Memory B cell (primary cell): ENCODE data around the gene RALB.

Experiments
- ATAC-seq: fragments of 150-1000 bp; cut with Tn5 transposase; 2 replicates; pipeline ENCODE4 v1.10.0; 2021; ENCODE audit warnings: low read depth, mild to moderate bottlenecking, moderate library complexity
- DNase-seq, 2 donors: peaks; one replicate each; pipeline ENCODE4 v3.0.0; 2022; ENCODE audit warnings: low spot score in 2 of 2
- H3K27ac Mint-ChIP-seq: one replicate; pipeline ENCODE4 v1.8.0; 2022; ENCODE audit warnings: mild to moderate bottlenecking, moderate library complexity, mixed read lengths
- H3K27me3 Mint-ChIP-seq: one replicate; pipeline ENCODE4 v1.8.0; 2022; ENCODE audit warnings: mixed read lengths
- H3K36me3 Mint-ChIP-seq: one replicate; pipeline ENCODE4 v1.8.0; 2022; ENCODE audit warnings: mild to moderate bottlenecking, mixed read lengths
- H3K4me1 Mint-ChIP-seq: one replicate; pipeline ENCODE4 v1.8.0; 2022; ENCODE audit warnings: mixed read lengths
- H3K4me3 Mint-ChIP-seq: one replicate; pipeline ENCODE4 v1.8.0; 2022; ENCODE audit warnings: mild to moderate bottlenecking, moderate library complexity, mixed read lengths
- H3K9me3 Mint-ChIP-seq: one replicate; pipeline ENCODE4 v1.8.0; 2022; ENCODE audit warnings: mixed read lengths

RALB gene, protein sequence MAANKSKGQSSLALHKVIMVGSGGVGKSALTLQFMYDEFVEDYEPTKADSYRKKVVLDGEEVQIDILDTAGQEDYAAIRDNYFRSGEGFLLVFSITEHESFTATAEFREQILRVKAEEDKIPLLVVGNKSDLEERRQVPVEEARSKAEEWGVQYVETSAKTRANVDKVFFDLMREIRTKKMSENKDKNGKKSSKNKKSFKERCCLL

DNA sequence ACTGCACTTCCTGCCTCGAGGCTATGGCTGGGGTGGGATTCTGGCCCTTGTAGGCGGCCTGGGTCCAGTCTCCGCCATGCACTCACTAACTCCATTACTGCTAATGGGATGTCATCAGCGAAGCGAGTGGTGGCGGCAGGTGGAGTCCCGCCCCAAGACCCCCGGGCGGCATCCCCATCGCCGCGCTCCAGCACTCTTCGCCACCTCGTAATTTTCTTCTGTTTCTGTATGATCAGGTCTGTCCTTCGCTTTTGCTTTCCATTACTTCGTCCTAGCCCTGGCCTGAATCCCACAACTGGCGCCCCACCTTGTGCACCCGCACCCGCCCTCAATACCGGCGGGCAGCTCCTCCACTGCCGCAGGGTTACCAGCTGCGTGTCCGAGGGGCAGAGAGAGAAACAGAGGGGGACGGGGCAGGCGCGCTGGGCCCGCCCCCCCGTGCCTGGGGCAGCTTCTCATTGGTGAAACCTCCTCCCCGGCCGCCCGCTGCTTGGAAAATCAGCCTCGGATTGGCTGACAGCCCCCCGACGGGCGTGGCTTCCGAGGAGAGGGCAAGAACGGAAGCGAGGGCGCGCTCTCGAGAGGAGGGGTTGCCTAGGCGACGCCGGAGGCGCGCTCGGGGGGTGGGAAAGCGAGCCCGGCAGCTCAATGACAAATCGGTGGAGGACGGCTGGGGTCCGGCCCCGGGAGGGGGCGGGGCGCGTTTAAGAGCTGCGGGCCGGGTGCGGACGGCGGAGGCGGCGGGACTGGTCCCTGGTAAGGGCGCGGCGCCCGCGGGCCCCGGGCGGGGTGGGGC is at the start of gene RALB:
RALB (plus strand) TSS at position 628 of the 796 bp plus-strand sequence. CDS start 25,813 bp downstream, outside the sequence.
- peak; percentile 91 for ATAC-seq

DNA sequence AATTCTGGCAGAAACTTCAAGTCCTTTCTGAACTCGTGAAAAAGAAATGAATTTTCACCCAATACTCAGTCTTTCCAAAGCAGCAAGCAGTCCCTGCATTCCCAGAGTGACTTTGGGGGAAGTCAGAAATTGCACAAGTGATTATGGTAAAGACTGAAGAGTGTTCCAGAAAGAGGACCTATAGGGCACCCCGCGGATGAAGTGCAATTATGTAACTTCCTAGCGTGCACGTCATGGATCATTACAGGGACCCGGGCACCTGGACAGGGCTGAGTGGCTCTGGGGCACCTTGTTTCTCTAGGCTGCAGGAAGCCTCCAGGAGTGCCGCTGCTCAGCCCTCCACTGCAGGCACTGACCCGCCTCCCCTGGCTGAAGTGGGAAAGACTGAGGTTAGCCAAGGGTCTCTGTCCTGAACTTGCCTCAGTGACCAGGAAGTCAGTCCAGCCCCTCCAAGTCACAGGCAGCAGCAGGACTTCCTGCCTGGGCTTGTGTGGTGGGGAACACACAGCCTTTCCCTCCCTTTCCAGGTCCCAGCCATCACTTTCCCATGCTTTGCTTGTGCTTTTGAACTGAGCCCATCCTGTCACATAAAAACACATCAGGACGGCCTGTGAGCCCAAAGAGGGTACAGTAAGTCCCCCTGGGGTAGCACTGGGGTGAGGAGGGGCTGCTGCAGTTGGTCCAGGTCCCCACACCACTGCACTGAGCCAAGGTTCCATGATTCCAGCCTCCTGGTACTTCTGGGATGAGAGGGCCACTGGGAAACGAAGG is 49.2 kb upstream of the RALB start:
- Mint-ChIP-seq H3K9me3 (peaks cover 2% of the 10 kb centered on the region), H3K27me3 (no peaks in the 10 kb centered on the region), H3K27ac (no peak overlapping the region), H3K36me3 (peaks cover 2% of the 10 kb centered on the region), H3K4me3 (no peak overlapping the region), H3K4me1 (no peaks in the 10 kb centered on the region)
- ATAC-seq, result no peak
- no peak for DNase-seq

More for the DNA sequence above, at the start of gene RALB:
- peak within 1 kb of the TSS; percentile 98 for H3K4me3 Mint-ChIP-seq
- H3K27me3 Mint-ChIP-seq, result peaks cover 2% of the 10 kb centered on the region
- H3K9me3 Mint-ChIP-seq, result no peaks in the 10 kb centered on the region
- peaks cover 39% of the 10 kb centered on the region for H3K4me1 Mint-ChIP-seq
- DNase-seq, result peak; percentile 95 to 97
- H3K36me3 Mint-ChIP-seq, result peaks cover 4% of the 10 kb centered on the region
- H3K27ac Mint-ChIP-seq, result peak within 1 kb of the TSS; percentile 95

DNA sequence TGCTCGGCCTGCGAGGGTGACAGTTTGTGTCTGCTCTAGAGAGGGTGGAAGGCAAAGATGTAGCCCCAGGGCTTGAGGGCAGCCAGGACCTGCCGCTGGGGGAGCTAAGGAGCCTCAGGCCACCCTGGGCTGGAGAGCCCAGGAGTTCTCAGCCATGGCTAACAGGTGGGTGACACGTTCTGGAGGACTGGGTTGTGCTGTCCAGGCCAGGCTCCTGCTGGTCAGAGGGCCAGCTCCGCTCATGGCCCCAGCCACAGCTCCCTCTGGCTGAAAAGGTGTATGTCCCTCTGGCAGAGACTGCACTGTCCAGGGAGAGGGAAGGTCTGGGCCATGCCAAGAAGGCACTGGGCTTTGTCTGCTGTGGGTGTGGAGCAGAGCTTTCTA is 48.6 kb upstream of the RALB start:
- Mint-ChIP-seq H3K27ac (no peak overlapping the region), H3K27me3 (no peaks in the 10 kb centered on the region), H3K4me1 (no peaks in the 10 kb centered on the region), H3K36me3 (no peaks in the 10 kb centered on the region), H3K4me3 (no peak overlapping the region), H3K9me3 (no peaks in the 10 kb centered on the region)
- DNase-seq, result no peak
- ATAC-seq, result no peak

DNA sequence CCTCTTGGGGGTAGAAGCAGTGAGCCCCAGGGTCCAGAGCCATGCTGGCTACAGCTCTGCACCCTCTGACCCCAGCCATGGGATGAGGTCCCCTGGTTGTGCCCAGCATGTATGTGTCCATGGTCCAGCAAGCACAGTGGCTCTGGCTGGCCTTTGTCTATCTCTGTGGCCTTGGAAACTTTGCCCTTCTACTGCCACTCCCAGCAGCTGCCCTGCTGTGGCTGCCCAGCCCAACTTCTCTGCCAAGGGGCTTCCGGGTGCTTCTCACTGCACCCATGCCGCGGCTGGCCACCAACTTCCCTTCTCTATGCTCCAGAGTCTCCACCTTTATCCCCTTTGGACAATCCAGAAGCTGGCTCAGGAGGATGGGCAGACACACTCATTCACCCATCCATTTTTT is 48.2 kb upstream of the RALB start:
- Mint-ChIP-seq H3K4me3 (no peak overlapping the region), H3K36me3 (no peaks in the 10 kb centered on the region), H3K9me3 (no peaks in the 10 kb centered on the region), H3K27ac (no peak overlapping the region), H3K27me3 (no peaks in the 10 kb centered on the region), H3K4me1 (no peaks in the 10 kb centered on the region)
- DNase-seq (no peak), ATAC-seq (no peak)

DNA sequence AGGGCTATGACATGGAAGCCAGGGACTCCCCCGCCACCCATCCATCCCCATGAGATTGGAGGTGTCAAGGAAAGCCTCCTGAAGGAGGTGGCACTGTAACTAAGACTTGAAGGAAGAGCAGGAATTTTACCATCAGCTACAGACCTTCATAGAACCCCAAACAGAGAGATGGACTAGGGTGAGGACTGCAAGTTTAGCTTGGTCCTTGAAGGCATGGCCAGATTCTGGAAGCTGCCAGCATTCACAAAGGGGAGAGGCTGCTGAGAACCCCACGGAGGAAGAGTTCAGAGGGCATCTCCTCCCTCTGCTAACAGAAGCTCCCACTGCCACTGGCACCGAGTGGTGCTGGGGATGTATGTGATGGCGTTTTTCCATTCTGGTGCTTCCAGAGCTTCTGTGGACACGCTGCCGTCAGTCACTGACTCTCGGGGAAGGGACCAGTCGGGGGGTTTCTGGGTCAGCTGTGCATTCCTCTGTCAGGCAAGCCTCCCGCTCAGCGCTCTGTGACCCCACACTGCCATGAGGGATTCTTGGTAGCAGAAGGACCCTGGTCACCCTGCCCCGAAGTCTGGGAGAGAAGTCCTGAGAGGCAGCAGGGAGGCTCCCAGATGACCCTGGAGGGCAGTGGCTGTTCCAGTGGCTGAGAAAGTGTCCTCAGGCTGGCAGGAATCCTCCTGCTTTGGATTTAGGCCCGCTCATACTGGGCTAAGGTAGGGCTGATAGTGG is 47.5 kb upstream of the RALB start:
- DNase-seq, result no peak
- Mint-ChIP-seq H3K4me1 (peaks cover 4% of the 10 kb centered on the region), H3K9me3 (no peaks in the 10 kb centered on the region), H3K4me3 (no peak overlapping the region), H3K36me3 (no peaks in the 10 kb centered on the region), H3K27ac (peak overlapping the region; percentile 33), H3K27me3 (no peaks in the 10 kb centered on the region)
- no peak for ATAC-seq

DNA sequence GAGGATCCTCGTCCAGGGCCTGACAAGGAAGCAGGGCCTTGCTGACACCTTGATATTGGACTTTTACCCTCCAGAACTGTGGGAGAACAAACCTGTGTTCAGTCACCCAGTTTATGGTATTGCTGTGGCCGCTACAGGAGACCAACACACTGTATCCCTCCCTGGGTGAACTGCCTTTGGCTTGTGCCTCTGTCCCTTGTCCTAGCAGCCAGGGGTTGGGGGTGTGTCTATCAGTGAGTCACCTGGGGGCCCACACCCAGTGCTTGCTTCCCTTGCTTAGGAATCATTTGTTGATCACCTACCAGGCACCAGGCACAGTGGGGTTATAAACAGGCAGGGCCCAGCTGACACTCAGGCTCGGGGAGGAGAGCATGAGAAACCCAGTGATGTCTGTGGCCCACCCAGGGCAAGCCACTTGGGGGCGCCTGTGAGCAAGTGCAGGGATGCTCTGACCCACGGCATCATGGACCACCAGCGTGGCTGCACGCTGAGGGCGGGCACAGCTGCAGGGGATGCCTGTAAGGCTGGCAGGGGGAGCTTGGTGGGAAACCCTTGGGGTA is 46.5 kb upstream of the RALB start:
- H3K27ac Mint-ChIP-seq, result peak overlapping the region; percentile 33
- DNase-seq (no peak), ATAC-seq (peak; percentile 35)
- H3K4me3 Mint-ChIP-seq, result no peak overlapping the region
- no peaks in the 10 kb centered on the region for H3K27me3 Mint-ChIP-seq
- peaks cover 4% of the 10 kb centered on the region for H3K4me1 Mint-ChIP-seq
- H3K36me3 Mint-ChIP-seq, result no peaks in the 10 kb centered on the region
- no peaks in the 10 kb centered on the region for H3K9me3 Mint-ChIP-seq

DNA sequence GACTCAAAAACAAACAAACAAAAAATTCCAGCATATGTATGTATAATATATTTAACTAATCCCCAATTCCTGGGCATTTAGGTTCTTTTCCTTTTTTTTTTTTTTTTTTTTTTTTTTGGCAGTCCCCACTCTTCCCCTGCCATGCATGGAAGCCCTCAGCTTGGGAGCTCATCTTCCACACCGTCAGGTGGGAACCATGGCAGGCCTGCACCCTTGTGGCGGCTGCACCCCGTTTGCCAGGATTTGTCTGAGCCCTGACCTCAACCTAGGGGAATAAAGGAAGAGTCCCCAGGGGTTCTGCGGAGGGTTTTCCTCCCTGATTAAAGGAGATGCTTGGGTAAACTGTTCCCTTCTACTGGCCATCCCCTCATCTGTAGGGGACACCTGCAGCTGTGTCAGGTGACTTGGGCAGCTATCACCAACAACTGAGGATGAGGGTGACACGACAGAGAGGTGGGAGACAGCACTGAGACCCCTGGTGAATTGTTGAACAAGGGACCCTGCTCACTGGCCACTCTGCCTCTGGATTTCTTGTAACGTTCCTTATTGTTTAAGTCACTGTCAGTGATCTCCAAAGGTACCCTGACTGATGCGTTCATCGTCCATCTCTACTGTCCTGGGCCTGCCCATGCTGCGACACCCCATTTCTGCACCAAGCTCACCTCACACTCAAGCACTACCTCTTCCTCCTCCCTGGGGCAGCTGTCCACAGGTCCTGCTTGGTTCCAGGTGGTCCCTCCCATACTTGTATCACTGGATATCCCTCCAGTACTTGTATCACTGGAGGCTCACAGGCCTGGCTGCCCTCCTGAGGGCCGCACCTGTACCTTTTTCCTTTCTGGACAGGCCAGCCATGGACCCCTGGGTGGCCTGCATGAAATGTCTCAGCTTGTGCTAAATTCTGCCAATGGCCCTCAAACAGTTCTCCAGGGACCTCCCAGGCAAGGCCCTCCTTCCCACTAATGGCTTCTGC is 44.0 kb upstream of the RALB start:
- ATAC-seq (no peak), DNase-seq (no peak)
- Mint-ChIP-seq H3K36me3 (no peaks in the 10 kb centered on the region), H3K9me3 (no peaks in the 10 kb centered on the region), H3K27me3 (no peaks in the 10 kb centered on the region), H3K4me1 (peaks cover 4% of the 10 kb centered on the region), H3K4me3 (no peak overlapping the region), H3K27ac (peak overlapping the region; percentile 24)

DNA sequence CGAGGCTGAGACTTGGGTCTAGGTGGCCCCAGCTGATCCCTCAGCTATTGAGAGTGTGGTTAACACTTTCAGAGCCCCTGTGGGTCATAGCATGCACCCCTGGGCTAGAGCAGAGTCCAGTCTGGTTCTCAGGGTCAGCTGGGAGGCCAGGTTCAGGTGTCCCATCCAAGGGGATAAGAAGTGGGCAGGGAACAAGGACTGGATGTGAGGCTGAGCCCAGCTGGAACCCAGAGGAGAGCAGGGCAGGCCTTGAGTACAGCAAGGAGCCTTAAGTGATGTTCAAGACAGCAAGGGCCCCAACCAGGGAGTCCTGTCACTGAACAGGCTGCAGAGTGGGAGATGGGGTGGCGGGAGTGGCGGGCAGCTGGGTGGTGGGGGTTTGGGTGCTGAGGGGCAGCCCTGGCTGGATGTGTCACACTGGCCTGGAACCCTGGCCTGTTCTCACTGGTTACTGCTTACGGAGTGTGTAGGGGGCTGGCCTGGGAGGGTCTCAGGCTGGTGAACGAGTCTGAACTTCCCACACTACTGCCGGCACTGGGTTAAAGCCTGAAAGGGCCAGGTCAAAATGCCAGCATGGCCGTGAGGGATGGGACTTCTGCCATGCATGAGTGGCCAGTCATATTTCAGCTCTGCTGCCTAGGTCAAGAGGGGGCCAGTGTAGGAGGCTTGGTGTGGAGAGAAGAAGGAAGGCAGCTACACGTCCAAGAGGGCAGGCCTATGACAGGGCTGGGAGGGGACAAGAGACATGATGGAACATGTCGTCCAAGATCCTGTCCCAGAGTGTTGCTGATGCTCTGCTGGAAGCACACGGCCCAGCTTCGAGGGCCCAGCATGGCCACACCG is 43.0 kb upstream of the RALB start:
- Mint-ChIP-seq H3K27me3 (no peaks in the 10 kb centered on the region), H3K9me3 (no peaks in the 10 kb centered on the region), H3K4me1 (peaks cover 4% of the 10 kb centered on the region), H3K36me3 (no peaks in the 10 kb centered on the region), H3K27ac (peak overlapping the region; percentile 24), H3K4me3 (no peak overlapping the region)
- no peak for DNase-seq
- ATAC-seq, result no peak

DNA sequence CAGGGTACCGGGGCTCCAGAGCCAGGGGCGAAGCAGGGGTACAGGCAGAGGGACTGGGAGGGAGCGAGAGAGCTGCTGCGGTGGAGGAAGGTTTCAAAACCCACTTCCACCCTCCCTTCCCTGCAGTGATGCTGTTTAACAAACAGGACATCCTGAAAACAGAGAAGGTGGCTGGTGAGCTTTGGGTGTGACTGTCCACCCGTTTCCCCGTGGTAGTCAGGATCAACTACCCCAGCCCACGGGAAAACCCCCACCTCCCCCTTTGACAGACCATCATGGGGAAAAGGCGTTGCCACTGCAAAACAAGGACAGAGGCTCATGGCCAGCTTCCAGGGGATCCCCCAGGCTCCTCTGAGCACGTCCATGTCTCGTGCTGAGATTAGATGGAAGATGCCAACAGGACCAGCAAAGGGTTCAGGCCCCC is 42.4 kb upstream of the RALB start:
- H3K9me3 Mint-ChIP-seq, result no peaks in the 10 kb centered on the region
- no peak overlapping the region for H3K4me3 Mint-ChIP-seq
- no peaks in the 10 kb centered on the region for H3K27me3 Mint-ChIP-seq
- ATAC-seq (no peak), DNase-seq (no peak)
- no peaks in the 10 kb centered on the region for H3K36me3 Mint-ChIP-seq
- H3K4me1 Mint-ChIP-seq, result peaks cover 4% of the 10 kb centered on the region
- no peak overlapping the region for H3K27ac Mint-ChIP-seq

DNA sequence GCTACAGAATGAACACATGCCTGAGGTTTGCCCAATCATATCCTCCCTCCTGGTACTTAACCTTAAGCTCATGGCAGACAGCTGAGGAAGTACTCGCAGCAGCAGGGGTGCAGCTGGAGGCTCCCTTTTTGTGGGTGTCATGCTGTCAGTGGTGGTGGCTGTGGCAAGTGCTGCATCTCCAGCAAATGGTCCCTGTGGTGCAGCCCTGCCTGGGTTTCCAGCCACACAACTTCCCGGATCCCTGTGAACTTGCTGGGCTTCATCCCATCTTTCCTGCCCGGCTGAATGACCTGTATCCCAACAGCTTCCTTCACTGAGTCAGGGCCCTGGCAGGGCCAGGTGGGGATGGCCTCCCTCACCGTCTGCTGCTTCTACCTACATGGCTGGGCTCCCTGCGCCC is 34.5 kb upstream of the RALB start:
- H3K36me3 Mint-ChIP-seq, result peaks cover 19% of the 10 kb centered on the region
- no peak overlapping the region for H3K4me3 Mint-ChIP-seq
- DNase-seq (no peak), ATAC-seq (no peak)
- peaks cover 29% of the 10 kb centered on the region for H3K4me1 Mint-ChIP-seq
- peaks cover 2% of the 10 kb centered on the region for H3K9me3 Mint-ChIP-seq
- H3K27me3 Mint-ChIP-seq, result no peaks in the 10 kb centered on the region
- no peak overlapping the region for H3K27ac Mint-ChIP-seq

DNA sequence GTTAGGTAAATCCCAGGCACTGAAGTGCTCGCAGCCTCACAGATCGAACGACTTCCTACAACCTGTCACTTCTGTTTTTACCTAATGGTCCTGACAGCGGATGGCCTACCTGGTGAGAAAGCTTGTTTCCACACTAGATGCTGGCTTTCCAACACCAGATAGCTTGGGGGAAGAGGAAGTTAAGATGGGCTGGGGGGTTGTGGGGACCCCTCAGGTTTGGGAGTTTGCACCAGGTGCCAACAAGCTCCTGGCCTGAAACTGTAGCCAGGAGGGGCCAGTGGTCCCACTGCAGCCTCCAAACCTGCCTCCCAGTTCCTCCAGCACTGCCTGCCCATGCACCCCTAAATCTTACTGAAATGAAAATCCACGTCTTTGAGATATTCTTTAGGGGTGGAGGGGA is 33.4 kb upstream of the RALB start:
- DNase-seq (no peak), ATAC-seq (no peak)
- Mint-ChIP-seq H3K4me1 (peaks cover 34% of the 10 kb centered on the region), H3K27me3 (no peaks in the 10 kb centered on the region), H3K27ac (no peak overlapping the region), H3K9me3 (peaks cover 2% of the 10 kb centered on the region), H3K36me3 (peaks cover 19% of the 10 kb centered on the region), H3K4me3 (no peak overlapping the region)

DNA sequence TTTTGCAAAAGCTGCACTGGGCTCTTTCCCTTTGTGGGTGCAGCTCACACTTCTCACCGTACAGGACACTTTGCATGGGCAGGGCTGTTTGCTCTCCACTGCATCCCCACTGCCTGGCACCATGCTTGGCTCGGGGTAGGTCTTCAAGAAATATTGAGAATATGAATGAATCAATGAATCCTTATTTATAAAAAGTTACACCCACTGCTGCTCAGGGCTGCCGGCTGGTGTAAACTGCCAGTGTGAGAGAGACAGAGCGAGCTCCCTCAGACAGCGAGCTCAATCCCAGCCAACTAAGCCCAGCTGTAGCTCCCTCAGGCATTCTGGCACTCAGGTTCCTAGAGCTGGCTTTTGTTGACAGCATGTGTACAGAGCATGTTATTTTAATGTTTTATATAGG is 32.9 kb upstream of the RALB start:
- DNase-seq, result no peak
- Mint-ChIP-seq H3K27me3 (no peaks in the 10 kb centered on the region), H3K9me3 (peaks cover 2% of the 10 kb centered on the region), H3K36me3 (peaks cover 19% of the 10 kb centered on the region), H3K27ac (no peak overlapping the region), H3K4me3 (no peak overlapping the region), H3K4me1 (peaks cover 39% of the 10 kb centered on the region)
- ATAC-seq, result no peak
